Right atrium auricular region (tissue), 2 donors: ENCODE data around the gene SLC43A1. TPM values are rescaled to one million over a fixed set of nuclear protein-coding genes. Genes with fewer than 3 reads are reported as not detected.

Experiments used
- DNase-seq: peaks from one replicate; pipeline ENCODE4 v3.0.0-alpha.2; 2019; ENCODE audit warnings: low spot score
- H3K27ac ChIP-seq, 2 donors: fragments of 200-600 bp; sonication (generic); 1 replicate in 1 of 2; 2 replicates in 1 of 2; pipeline ENCODE4 v1.5.1; 2016 to 2019
- H3K27me3 ChIP-seq, 2 donors: fragments of 200-600 bp; sonication (generic); one replicate each; pipeline versions ENCODE4 v1.5.1 to v1.6.0; 2017 to 2019
- H3K36me3 ChIP-seq: fragments of 200-600 bp; sonication (generic); one replicate; pipeline ENCODE4 v1.5.1; 2016
- H3K4me1 ChIP-seq, 2 donors: fragments of 200-600 bp; sonication (generic); one replicate each; pipeline versions ENCODE4 v1.5.1 to v1.6.0; 2017 to 2019
- H3K4me3 ChIP-seq, 2 donors: fragments of 200-600 bp; sonication (generic); 1 replicate in 1 of 2; 2 replicates in 1 of 2; pipeline ENCODE4 v1.5.1; 2017 to 2019; ENCODE audit warnings: mild to moderate bottlenecking in 1 of 2, moderate library complexity in 1 of 2
- H3K9me3 ChIP-seq, 2 donors: fragments of 200-600 bp; sonication (generic); one replicate each; pipeline ENCODE4 v1.5.1; 2019
- total RNA-seq, 2 donors: library from RNA; depleted of rRNA; stranded (reverse); fragments of >200 nt; gene quantifications; one replicate each; pipeline ENCODE4 v1.1.0, GENCODE V29; 2016
- TF ChIP-seq, protein P1 (sequence below), 2 donors: fragments of 200-600 bp; sonication (generic); IDR thresholded peaks; one replicate each; pipeline ENCODE4 v1.5.1; 2019; ENCODE audit warnings: antibody characterized with exemption in 2 of 2

Gene SLC43A1
- total RNA-seq, 2 donors from 2014 or later: 5.0 to 10.4 TPM

DNA sequence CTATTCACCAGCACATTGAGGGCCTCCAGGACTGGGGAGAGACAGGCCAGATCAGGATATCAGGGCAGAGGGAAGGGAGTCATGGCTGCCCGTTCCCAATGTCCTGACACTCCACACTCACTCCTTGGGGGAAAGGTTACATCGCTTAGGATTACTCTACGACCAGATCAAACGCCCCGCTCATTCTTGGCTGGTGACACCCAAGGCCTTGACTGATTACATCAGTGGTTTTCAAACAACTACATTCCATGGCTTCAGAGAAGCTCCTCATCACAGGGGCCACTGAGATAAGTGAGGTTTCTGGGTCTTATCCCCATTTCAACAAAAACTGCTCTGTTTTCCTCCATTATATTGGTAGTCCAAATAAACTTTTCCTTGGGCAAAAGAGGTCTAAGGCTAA lies 37.0 kb upstream of the SLC43A1 start:
- no peaks in the 10 kb centered on the region for H3K4me1 ChIP-seq
- H3K36me3 ChIP-seq: peaks cover 50% of the 10 kb centered on the region
- TF ChIP-seq, protein P1, sequence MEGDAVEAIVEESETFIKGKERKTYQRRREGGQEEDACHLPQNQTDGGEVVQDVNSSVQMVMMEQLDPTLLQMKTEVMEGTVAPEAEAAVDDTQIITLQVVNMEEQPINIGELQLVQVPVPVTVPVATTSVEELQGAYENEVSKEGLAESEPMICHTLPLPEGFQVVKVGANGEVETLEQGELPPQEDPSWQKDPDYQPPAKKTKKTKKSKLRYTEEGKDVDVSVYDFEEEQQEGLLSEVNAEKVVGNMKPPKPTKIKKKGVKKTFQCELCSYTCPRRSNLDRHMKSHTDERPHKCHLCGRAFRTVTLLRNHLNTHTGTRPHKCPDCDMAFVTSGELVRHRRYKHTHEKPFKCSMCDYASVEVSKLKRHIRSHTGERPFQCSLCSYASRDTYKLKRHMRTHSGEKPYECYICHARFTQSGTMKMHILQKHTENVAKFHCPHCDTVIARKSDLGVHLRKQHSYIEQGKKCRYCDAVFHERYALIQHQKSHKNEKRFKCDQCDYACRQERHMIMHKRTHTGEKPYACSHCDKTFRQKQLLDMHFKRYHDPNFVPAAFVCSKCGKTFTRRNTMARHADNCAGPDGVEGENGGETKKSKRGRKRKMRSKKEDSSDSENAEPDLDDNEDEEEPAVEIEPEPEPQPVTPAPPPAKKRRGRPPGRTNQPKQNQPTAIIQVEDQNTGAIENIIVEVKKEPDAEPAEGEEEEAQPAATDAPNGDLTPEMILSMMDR (IDR thresholded peaks at IDR 0.05): no peak
- H3K27ac ChIP-seq: no peak overlapping the region
- no peak overlapping the region for H3K4me3 ChIP-seq
- H3K27me3 ChIP-seq: no peaks in the 10 kb centered on the region
- DNase-seq: no peak
- no peaks in the 10 kb centered on the region for H3K9me3 ChIP-seq

DNA sequence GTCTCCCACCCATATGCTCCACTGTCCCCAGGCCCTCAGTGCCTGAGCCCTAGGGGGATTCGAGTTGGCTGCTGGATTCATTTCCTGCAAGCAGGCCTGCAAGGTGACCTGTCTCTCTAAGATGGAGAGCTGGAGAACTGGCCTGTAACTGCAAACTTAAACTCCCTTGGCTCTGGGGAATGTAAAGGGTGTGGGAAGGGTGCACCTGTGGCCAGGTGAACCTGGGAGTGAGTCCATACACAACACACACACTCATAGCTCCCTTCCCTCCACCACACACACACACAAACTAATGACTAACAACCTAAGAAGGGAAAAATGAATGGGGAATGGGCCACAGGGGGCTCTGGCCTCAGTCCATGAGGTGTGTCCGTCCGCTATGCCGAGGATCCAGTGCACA lies 36.4 kb upstream of the SLC43A1 start:
- Histone ChIP-seq H3K36me3 (peaks cover 48% of the 10 kb centered on the region), H3K4me1 (no peaks in the 10 kb centered on the region), H3K27ac (no peak overlapping the region), H3K4me3 (no peak overlapping the region), H3K9me3 (no peaks in the 10 kb centered on the region), H3K27me3 (no peaks in the 10 kb centered on the region)
- TF ChIP-seq, protein P1 (IDR thresholded peaks at IDR 0.05): no peak
- no peak for DNase-seq

DNA sequence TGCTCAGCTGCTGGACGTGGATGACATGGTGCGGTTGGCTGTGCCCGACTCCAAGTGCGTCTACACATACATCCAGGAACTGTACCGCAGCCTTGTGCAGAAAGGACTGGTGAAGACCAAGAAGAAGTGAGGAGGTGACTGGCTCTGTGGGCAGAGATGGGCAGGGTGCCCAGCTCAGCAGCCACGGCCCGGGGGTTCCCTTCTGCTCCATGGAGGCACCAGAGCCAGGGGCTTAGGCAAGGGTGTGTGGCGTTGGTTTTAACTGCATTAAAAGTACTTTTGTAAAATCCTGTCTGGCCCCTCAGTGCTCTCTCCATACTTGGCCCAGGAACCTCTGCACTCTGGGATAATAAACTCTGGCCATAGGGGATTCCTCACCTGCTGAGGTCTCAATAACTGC lies 34.5 kb upstream of the SLC43A1 start:
- no peaks in the 10 kb centered on the region for H3K27me3 ChIP-seq
- no peaks in the 10 kb centered on the region for H3K9me3 ChIP-seq
- TF ChIP-seq, protein P1 (IDR thresholded peaks at IDR 0.05): no peak
- H3K27ac ChIP-seq: no peak overlapping the region
- H3K36me3 ChIP-seq: peaks cover 42% of the 10 kb centered on the region
- no peaks in the 10 kb centered on the region for H3K4me1 ChIP-seq
- H3K4me3 ChIP-seq: no peak overlapping the region
- no peak for DNase-seq

DNA sequence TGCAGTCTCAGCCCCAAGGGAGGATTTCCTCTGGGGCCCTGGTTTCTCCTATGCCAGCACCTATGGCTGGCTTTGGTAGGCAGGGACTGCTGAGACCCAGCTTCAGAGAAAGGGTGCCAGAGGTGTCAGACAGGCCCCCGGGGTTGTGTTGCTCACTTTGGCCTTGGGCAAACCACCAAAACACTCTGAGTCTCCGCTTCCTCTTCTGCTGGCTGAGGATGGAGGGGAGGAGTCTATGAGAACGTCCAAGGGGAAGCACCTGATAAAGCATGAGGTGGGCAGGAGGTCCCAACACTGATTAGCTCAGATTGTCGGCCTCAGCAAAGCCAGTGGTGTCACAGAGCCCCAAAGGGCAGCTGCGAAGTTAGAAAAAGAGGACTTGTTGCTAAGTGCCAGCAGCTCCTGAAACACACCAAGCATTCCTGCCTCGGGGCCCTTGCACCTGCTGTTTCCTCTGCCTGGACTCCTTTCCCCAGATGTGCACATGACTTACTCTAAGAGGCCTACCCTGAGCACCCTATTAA lies 32.4 kb upstream of the SLC43A1 start:
- no peak for DNase-seq
- H3K36me3 ChIP-seq: peaks cover 28% of the 10 kb centered on the region
- no peaks in the 10 kb centered on the region for H3K9me3 ChIP-seq
- no peak overlapping the region for H3K4me3 ChIP-seq
- H3K27ac ChIP-seq: no peak overlapping the region
- no peaks in the 10 kb centered on the region for H3K27me3 ChIP-seq
- TF ChIP-seq, protein P1 (IDR thresholded peaks at IDR 0.05): no peak
- H3K4me1 ChIP-seq: no peaks in the 10 kb centered on the region

DNA sequence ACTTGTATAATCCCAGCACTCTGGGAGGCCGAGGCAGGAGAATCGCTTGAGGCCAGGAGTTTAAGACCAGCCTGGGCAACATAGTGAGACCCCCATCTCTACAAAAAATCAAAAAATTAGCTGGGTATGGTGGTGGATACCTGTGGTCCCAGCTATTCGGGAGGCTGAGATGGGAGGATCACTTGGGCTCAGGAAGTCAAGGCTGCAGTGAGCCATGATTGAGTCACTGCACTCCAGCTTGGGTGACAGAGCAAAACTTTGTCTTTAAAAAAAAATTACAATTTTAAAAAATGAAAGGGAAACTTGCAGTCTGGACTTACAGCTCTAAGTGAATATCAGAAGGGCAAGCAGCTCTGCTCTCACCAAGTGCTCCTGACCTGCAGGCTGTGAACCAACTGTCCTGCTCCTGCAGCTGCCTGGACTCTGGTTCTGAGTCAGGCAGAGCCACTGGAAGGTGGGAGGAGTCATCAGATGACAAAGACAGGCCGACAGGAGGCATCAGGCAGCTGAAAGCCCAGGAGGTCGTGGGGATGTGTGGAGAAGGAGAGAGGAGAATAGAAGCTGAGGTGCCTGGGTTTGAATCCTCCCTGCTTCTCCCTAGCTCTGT lies 31.5 kb upstream of the SLC43A1 start:
- H3K36me3 ChIP-seq: peaks cover 18% of the 10 kb centered on the region
- H3K9me3 ChIP-seq: no peaks in the 10 kb centered on the region
- no peaks in the 10 kb centered on the region for H3K4me1 ChIP-seq
- H3K4me3 ChIP-seq: no peak overlapping the region
- no peak for DNase-seq
- no peaks in the 10 kb centered on the region for H3K27me3 ChIP-seq
- no peak overlapping the region for H3K27ac ChIP-seq
- TF ChIP-seq, protein P1 (IDR thresholded peaks at IDR 0.05): no peak

DNA sequence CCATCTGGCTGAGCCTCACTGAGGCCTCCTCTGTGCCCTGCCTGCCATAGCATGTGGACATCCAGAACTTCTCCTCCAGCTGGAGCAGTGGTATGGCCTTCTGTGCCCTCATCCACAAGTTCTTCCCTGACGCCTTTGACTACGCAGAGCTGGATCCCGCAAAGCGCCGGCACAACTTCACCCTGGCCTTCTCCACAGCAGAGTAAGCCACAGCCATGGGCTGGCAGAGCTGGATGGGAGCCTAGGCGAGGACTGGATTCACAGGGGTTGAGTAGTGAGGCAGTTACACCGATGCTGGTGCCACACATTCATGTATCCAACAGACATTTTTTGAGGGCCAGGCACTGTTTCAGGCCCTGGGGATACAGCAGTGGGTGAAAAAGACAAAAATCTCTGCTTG lies 30.9 kb upstream of the SLC43A1 start:
- Histone ChIP-seq H3K4me3 (no peak overlapping the region), H3K9me3 (no peaks in the 10 kb centered on the region), H3K36me3 (peaks cover 17% of the 10 kb centered on the region), H3K4me1 (no peaks in the 10 kb centered on the region), H3K27me3 (no peaks in the 10 kb centered on the region), H3K27ac (no peak overlapping the region)
- DNase-seq: no peak
- TF ChIP-seq, protein P1 (IDR thresholded peaks at IDR 0.05): no peak
